Measurements from ENCODE around the gene ZNF468. TPM values are rescaled to one million over a fixed set of nuclear protein-coding genes. Genes with fewer than 3 reads are reported as not detected.

Gene ZNF468
- total and polyA plus RNA-seq, 2 donors (not counting 1 experiment from before 2014, with no cell fraction given): 10.2 to 30.6 TPM

GRCh38 chr19:52898101-52898500 is 40.7 kb upstream of the ZNF468 start:
- no peaks in the 10 kb centered on the region for H4K20me1 ChIP-seq (ENCODE audit: control insufficient read depth, extremely low read depth, insufficient read depth, low read length)
- no peak overlapping the region for H3K9ac ChIP-seq (ENCODE audit: insufficient read depth, low read length)
- no peaks in the 10 kb centered on the region for H3K27me3 ChIP-seq (ENCODE audit: control insufficient read depth, insufficient read depth, low read length)
- H2AFZ ChIP-seq (ENCODE audit: low read length): peak overlapping the region; percentile 97
- no peak for TF ChIP-seq CTCF (conservative IDR thresholded peaks at IDR 0.05 in 1 of 2, IDR thresholded peaks at IDR 0.05 in 1 of 2; ENCODE audit: low read depth in 1 of 2, low read length in 2 of 2)
- TF ChIP-seq EZH2 (IDR thresholded peaks at IDR 0.05; ENCODE audit: low read length, missing control alignments): no peak
- H3K9me3 ChIP-seq (ENCODE audit: control insufficient read depth, insufficient read depth, low read depth, low read length): no peaks in the 10 kb centered on the region
- no peak overlapping the region for H3K27ac ChIP-seq (ENCODE audit: insufficient read depth, low read length)
- H3K36me3 ChIP-seq (ENCODE audit: control insufficient read depth, insufficient read depth, low read length): no peaks in the 10 kb centered on the region
- H3K4me3 ChIP-seq (replicated peaks in 1 of 4; ENCODE audit: control extremely low read depth in 1 of 4, insufficient read depth in 1 of 4, low read depth in 3 of 4, low read length in 4 of 4): peak overlapping the region; percentile 90 to 96 (median 92)
- no peak for DNase-seq (ENCODE audit: low read depth in 2 of 2)
- H3K4me1 ChIP-seq (ENCODE audit: control insufficient read depth, extremely low read depth, insufficient read depth, low read length): peaks cover 2% of the 10 kb centered on the region
- peak overlapping the region; percentile 80 for H3K4me2 ChIP-seq (ENCODE audit: extremely low read depth, insufficient read depth, low read length)
- H3K79me2 ChIP-seq (ENCODE audit: control insufficient read depth, insufficient read depth, low read length): peaks cover 2% of the 10 kb centered on the region

GRCh38 chr19:52897138-52897935 is 39.9 kb upstream of the ZNF468 start, which contains the start of gene ZNF320:
TSS of gene ZNF320 (minus strand) at chr19:52897635. CDS start at chr19:52890255, 7,380 bp downstream.
- Histone ChIP-seq H2AFZ (ENCODE audit: low read length) (peak within 1 kb of the TSS; percentile 97), H3K27ac (ENCODE audit: insufficient read depth, low read length) (peak within 1 kb of the TSS; percentile 97), H3K4me1 (ENCODE audit: control insufficient read depth, extremely low read depth, insufficient read depth, low read length) (peaks cover 2% of the 10 kb centered on the region), H3K9ac (ENCODE audit: insufficient read depth, low read length) (peak within 1 kb of the TSS; percentile 86), H3K27me3 (ENCODE audit: control insufficient read depth, insufficient read depth, low read length) (no peaks in the 10 kb centered on the region), H4K20me1 (ENCODE audit: control insufficient read depth, extremely low read depth, insufficient read depth, low read length) (no peaks in the 10 kb centered on the region), H3K36me3 (ENCODE audit: control insufficient read depth, insufficient read depth, low read length) (no peaks in the 10 kb centered on the region), H3K79me2 (ENCODE audit: control insufficient read depth, insufficient read depth, low read length) (peaks cover 2% of the 10 kb centered on the region), H3K4me3 (replicated peaks in 1 of 4; ENCODE audit: control extremely low read depth in 1 of 4, insufficient read depth in 1 of 4, low read depth in 3 of 4, low read length in 4 of 4) (peak within 1 kb of the TSS; percentile 90 to 96 (median 92)), H3K9me3 (ENCODE audit: control insufficient read depth, insufficient read depth, low read depth, low read length) (no peaks in the 10 kb centered on the region), H3K4me2 (ENCODE audit: extremely low read depth, insufficient read depth, low read length) (peak within 1 kb of the TSS; percentile 83)
- TF ChIP-seq CTCF (conservative IDR thresholded peaks at IDR 0.05 in 1 of 2, IDR thresholded peaks at IDR 0.05 in 1 of 2; ENCODE audit: low read depth in 1 of 2, low read length in 2 of 2): no peak
- TF ChIP-seq EZH2 (IDR thresholded peaks at IDR 0.05; ENCODE audit: low read length, missing control alignments): no peak
- peak; percentile 89 to 94 for DNase-seq (ENCODE audit: low read depth in 2 of 2)

- peak overlapping the region; percentile 97 for H2AFZ ChIP-seq (ENCODE audit: low read length)
- H3K4me3 ChIP-seq (replicated peaks in 1 of 4; ENCODE audit: control extremely low read depth in 1 of 4, insufficient read depth in 1 of 4, low read depth in 3 of 4, low read length in 4 of 4): peak overlapping the region; percentile 90 to 96 (median 92)
- peak overlapping the region; percentile 83 for H3K4me2 ChIP-seq (ENCODE audit: extremely low read depth, insufficient read depth, low read length)
- TF ChIP-seq CTCF (conservative IDR thresholded peaks at IDR 0.05 in 1 of 2, IDR thresholded peaks at IDR 0.05 in 1 of 2; ENCODE audit: low read depth in 1 of 2, low read length in 2 of 2): no peak
- no peak for TF ChIP-seq EZH2 (IDR thresholded peaks at IDR 0.05; ENCODE audit: low read length, missing control alignments)
- H3K36me3 ChIP-seq (ENCODE audit: control insufficient read depth, insufficient read depth, low read length): no peaks in the 10 kb centered on the region
- peak overlapping the region; percentile 86 for H3K9ac ChIP-seq (ENCODE audit: insufficient read depth, low read length)
- peak overlapping the region; percentile 97 for H3K27ac ChIP-seq (ENCODE audit: insufficient read depth, low read length)
- H3K27me3 ChIP-seq (ENCODE audit: control insufficient read depth, insufficient read depth, low read length): no peaks in the 10 kb centered on the region
- DNase-seq (ENCODE audit: low read depth in 2 of 2): peak; percentile 10 to 26
- H3K9me3 ChIP-seq (ENCODE audit: control insufficient read depth, insufficient read depth, low read depth, low read length): no peaks in the 10 kb centered on the region
- no peaks in the 10 kb centered on the region for H4K20me1 ChIP-seq (ENCODE audit: control insufficient read depth, extremely low read depth, insufficient read depth, low read length)
- peaks cover 2% of the 10 kb centered on the region for H3K79me2 ChIP-seq (ENCODE audit: control insufficient read depth, insufficient read depth, low read length)
- peaks cover 2% of the 10 kb centered on the region for H3K4me1 ChIP-seq (ENCODE audit: control insufficient read depth, extremely low read depth, insufficient read depth, low read length)
Measured at GRCh38 chr19:52896431-52897137, 39.2 kb upstream of the ZNF468 start.

All from fibroblast of lung (primary cell).